HG03558 (cell line): ENCODE data around the gene CA6.
"Not testable (repeated sequence)": the region's sequence is repeated elsewhere in the genome, so short reads cannot be mapped to it uniquely, and the experiment has no call there.

ENCODE experiments used
- ATAC-seq: cut with Tn5 transposase; IDR thresholded peaks from one replicate; pipeline ENCODE4 v1.9.1; 2021; ENCODE audit warnings: moderate number of reproducible peaks; ENCODE audit not compliant: unreplicated experiment; ENCODE audit errors: extremely low read depth

Gene CA6

GRCh38 chr1:8945568-8945967 lies at the start of gene CA6:
Gene CA6, plus strand, starts transcription at chr1:8945868. Its CDS starts 19 bp downstream, at chr1:8945887.
- no peak for ATAC-seq

- ATAC-seq: not testable (repeated sequence)
Observed at GRCh38 chr1:8896775-8897174, 48.9 kb upstream of the CA6 start.

- ATAC-seq: not testable (repeated sequence)
Observed at GRCh38 chr1:8897505-8897904, 48.2 kb upstream of the CA6 start.

GRCh38 chr1:8898418-8898817 lies 47.2 kb upstream of the CA6 start:
- not testable (repeated sequence) for ATAC-seq

- no peak for ATAC-seq
Observed at GRCh38 chr1:8899046-8899445, 46.6 kb upstream of the CA6 start.

- not testable (repeated sequence) for ATAC-seq
Observed at GRCh38 chr1:8900684-8901083, 45.0 kb upstream of the CA6 start.

GRCh38 chr1:8902765-8903164 lies 42.9 kb upstream of the CA6 start:
- no peak for ATAC-seq

GRCh38 chr1:8903410-8903809 lies 42.3 kb upstream of the CA6 start:
- no peak for ATAC-seq

GRCh38 chr1:8903908-8904650 lies 41.6 kb upstream of the CA6 start:
- ATAC-seq: no peak

- ATAC-seq: no peak
Observed at GRCh38 chr1:8905582-8906191, 40.0 kb upstream of the CA6 start.

GRCh38 chr1:8908388-8909151 lies 37.1 kb upstream of the CA6 start:
- no peak for ATAC-seq

GRCh38 chr1:8910331-8910730 lies 35.3 kb upstream of the CA6 start:
- no peak for ATAC-seq

GRCh38 chr1:8910914-8911313 lies 34.8 kb upstream of the CA6 start:
- ATAC-seq: no peak

GRCh38 chr1:8911416-8912309 lies 34.0 kb upstream of the CA6 start:
- no peak for ATAC-seq

GRCh38 chr1:8913457-8913856 lies 32.2 kb upstream of the CA6 start:
- ATAC-seq: no peak

GRCh38 chr1:8914466-8914865 lies 31.2 kb upstream of the CA6 start:
- ATAC-seq: no peak

- ATAC-seq: no peak
Observed at GRCh38 chr1:8915446-8915845, 30.2 kb upstream of the CA6 start.

- not testable (repeated sequence) for ATAC-seq
Observed at GRCh38 chr1:8917536-8917935, 28.1 kb upstream of the CA6 start.

GRCh38 chr1:8922962-8923361 lies 22.7 kb upstream of the CA6 start:
- ATAC-seq: no peak

GRCh38 chr1:8925406-8925805 lies 20.3 kb upstream of the CA6 start:
- no peak for ATAC-seq
